BJ (cell line): ENCODE data around the gene RP2. TPM values are rescaled to one million over a fixed set of nuclear protein-coding genes. Genes with fewer than 3 reads are reported as not detected.

ENCODE experiments used
- CTCF ChIA-PET: fragments of 350-600 bp; formaldehyde crosslinking; extraction: SDS; loops from one replicate; lab custom pipeline; 2021; ENCODE audit warnings: antibody characterized with exemption, inconsistent platforms; lab: Yijun Ruan, JAX
- POLR2A ChIA-PET: fragments of 300-600 bp; sonication (Branson Sonifier 250); formaldehyde crosslinking; extraction: SDS; loops from one replicate; lab custom pipeline; 2021; ENCODE audit warnings: antibody characterized with exemption; lab: Charles Lee
- DNase-seq: peaks from one replicate; pipeline ENCODE4 v3.0.0-alpha.2; 2011; ENCODE audit warnings: low read depth
- H3K27me3 ChIP-seq: 2 replicates; pipeline ENCODE4 v1.6.0; 2011; ENCODE audit warnings: low read length; ENCODE audit not compliant: control insufficient read depth, insufficient read depth
- H3K36me3 ChIP-seq: 2 replicates; pipeline ENCODE4 v1.5.1; 2011; ENCODE audit warnings: low read length; ENCODE audit not compliant: control insufficient read depth, insufficient read depth
- H3K4me3 ChIP-seq: 2 replicates; pipeline ENCODE4 v1.5.1; 2011; ENCODE audit warnings: low read depth, mild to moderate bottlenecking, control low read depth, low read length
- CTCF ChIP-seq: IDR thresholded peaks from 2 replicates; pipeline ENCODE4 v1.5.1; 2011; ENCODE audit warnings: low read depth, mild to moderate bottlenecking, control low read depth, inconsistent platforms, low read length, moderate library complexity; ENCODE audit not compliant: insufficient read depth
- polyA minus RNA-seq: library from RNA; depleted of rRNA, polyadenylated mRNA; stranded (reverse); fragments of >200 nt; gene quantifications from 2 replicates; pipeline ENCODE4 v1.2.3, GENCODE V29; 2011; rRNA and poly(A)+ RNA removed
- polyA plus RNA-seq: library from polyadenylated mRNA; depleted of rRNA; stranded (reverse); fragments of >200 nt; gene quantifications from 2 replicates; pipeline ENCODE4 v1.2.3, GENCODE V29; 2011; rRNA removed

RP2 gene
- polyA plus RNA-seq (7.4 and 10.8 TPM in 2 replicates), polyA minus RNA-seq (5.2 and 5.9 TPM in 2 replicates)

- no peaks in the 10 kb centered on the region for H3K36me3 ChIP-seq
- H3K27me3 ChIP-seq, result no peaks in the 10 kb centered on the region
- no peak for TF ChIP-seq CTCF
- DNase-seq, result peak; percentile 74
- ChIA-PET POLR2A (no interaction called here), CTCF (interaction anchor here (1.4 kb wide), 1 partner anchor 40 kb away, joined by 4 read pairs; no protein-coding TSS in a partner anchor)
- H3K4me3 ChIP-seq, result peak within 1 kb of the TSS; percentile 83
Observed at GRCh38 chrX:46836701-46837557, at the start of gene RP2. TSS of gene RP2 (plus strand) at chrX:46837043. CDS start at chrX:46837101, 58 bp downstream.

DNA sequence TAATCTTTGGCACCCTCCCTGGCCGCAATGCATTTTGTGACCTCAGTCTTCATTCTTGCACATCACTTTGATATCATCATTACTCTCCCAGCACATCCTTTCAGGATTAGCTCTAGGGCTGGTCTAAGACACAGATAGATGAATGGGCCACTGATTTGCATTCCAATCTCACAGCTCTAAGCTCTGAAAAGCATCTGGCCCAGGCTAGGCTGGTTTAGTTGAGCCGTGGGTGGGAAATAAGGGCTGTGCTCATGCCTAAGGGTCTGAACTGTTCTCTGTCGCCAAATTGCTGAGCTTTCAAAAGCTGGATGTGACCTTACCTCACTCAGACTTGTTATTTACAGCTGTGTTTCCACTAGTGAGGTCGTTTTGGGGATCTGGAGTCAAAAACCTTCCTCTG is 47.9 kb upstream of the RP2 start:
- no peak overlapping the region for H3K4me3 ChIP-seq
- DNase-seq, result peak; percentile 13
- no peak for TF ChIP-seq CTCF
- POLR2A ChIA-PET, result no interaction called here
- no peaks in the 10 kb centered on the region for H3K36me3 ChIP-seq
- CTCF ChIA-PET, result interaction anchor here (1.3 kb wide), 1 partner anchor 29 kb away, joined by 3 read pairs; no protein-coding TSS in a partner anchor
- H3K27me3 ChIP-seq, result no peaks in the 10 kb centered on the region

DNA sequence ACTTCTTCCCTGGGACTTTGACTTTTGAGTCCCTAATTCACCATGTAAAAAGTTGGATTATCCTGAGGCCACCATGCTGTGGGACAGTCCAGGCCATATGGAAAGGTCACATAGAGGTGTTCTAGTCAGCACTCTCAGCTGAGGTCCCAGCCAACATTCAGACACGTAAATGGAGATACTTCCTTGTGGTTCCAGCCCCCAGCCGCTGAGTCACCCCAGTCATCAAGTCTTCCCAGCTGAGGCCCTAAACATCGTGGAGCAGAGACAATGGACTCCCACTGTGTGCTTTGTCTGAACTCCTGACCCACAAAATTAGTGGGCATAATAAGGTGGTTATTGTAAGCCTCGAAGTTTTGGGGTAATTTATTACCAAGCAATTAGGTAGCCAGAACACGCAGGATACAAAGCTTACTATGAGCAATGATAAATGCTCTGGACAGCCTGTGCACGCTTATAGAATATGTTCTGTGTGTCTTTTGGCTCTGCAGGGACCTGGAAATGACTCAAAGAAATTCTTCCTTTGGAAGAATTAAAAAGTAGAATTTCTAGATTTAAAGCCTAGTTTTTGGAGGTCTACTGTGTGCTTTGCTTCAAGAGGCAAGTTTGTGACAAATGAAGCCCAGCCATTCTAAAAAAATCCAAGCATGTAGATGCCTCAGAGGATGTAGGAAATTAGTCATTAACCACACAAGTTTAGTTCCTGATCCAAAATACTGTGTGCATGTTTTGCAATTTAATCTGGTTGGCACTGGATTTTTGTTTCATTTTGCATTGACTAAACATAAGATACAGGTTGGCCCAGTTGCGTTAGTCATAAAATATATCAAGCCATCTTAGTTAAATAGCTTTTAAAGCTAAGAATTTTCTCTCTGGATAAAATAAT is 44.7 kb upstream of the RP2 start:
- Histone ChIP-seq H3K27me3 (no peaks in the 10 kb centered on the region), H3K36me3 (no peaks in the 10 kb centered on the region), H3K4me3 (no peak overlapping the region)
- TF ChIP-seq CTCF, result no peak
- DNase-seq, result peak; percentile 77
- ChIA-PET POLR2A (no interaction called here), CTCF (interaction anchor here (3.9 kb wide), 1 partner anchor 33 kb away, joined by 16 read pairs; the partner anchor contains the start of gene SLC9A7)

DNA sequence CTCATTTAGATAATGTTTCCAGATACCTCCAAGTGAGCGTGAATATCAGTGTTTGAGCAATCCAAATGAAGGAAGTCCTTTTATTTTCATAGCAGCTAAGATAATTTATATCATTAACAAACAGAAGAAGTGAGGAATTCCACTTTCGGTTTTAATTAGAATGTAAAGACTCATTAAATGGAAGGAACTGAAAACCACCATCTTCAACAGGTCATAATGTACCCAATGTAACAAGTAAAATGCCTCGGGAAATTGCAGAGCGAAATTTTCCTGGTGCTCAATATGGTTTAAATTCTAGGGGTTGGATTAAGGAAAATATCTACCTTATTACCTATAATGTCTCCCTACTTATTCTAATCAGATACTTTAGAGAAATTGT is 44.0 kb upstream of the RP2 start:
- no peaks in the 10 kb centered on the region for H3K27me3 ChIP-seq
- no peak for DNase-seq
- H3K36me3 ChIP-seq, result no peaks in the 10 kb centered on the region
- TF ChIP-seq CTCF, result no peak
- ChIA-PET POLR2A (no interaction called here), CTCF (interaction anchor here (0.6 to 3.9 kb wide), 2 partner anchors 34 to 294 kb away, joined by 3 to 16 read pairs; partner anchors contain the start of gene SLC9A7)
- no peak overlapping the region for H3K4me3 ChIP-seq
